Suppressor macrophage treated with lipopolysaccharide for 4 hours (primary cell): ENCODE results near the gene CRADD.

Experiments
- DNase-seq: peaks from one replicate; pipeline ENCODE4 v3.0.0-alpha.2; 2020

CRADD gene

GRCh38 chr12:93673084-93673483, 4.1 kb upstream of the CRADD start:
- DNase-seq: no peak

- no peak for DNase-seq
These were observed 2.8 kb upstream of the CRADD start for GRCh38 chr12:93674386-93674785.

DNA sequence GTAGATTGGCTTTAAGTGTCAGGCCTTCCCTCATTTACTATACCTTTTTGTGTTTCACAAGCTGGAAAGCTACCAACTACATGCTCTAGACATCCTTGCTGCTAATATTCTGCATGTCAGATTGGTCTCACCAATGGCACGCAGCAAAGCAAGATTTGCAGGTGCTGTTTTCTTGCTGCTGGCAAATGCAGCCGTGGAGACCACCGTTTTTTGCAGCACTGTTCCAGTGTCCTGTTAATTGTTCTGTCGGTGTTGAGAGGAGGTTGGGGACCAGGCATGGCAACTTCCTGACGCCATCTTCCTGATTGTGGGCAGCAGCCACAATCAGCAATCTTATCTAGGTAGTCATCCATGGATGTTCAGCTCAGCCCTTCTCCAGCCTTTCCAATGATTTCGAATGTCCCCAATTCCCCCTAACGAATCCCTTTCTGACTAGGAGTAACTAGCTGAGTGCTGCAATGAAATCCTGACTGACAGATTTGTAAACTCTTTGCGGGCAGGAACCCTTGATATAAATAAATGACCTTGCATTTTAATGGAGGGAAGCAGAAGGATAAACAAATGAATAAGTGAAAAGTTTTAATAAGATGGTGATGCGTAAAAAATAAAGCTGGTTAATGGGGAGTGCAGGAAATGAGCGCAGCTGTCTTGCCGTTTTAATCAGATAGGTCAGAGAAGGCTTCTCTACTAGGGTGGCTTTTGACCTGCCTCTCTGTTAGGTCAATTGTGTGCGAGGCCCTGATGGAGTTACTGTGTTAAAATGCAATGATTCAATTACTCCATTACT, 574 bp upstream of the CRADD start:
- DNase-seq: no peak

DNA sequence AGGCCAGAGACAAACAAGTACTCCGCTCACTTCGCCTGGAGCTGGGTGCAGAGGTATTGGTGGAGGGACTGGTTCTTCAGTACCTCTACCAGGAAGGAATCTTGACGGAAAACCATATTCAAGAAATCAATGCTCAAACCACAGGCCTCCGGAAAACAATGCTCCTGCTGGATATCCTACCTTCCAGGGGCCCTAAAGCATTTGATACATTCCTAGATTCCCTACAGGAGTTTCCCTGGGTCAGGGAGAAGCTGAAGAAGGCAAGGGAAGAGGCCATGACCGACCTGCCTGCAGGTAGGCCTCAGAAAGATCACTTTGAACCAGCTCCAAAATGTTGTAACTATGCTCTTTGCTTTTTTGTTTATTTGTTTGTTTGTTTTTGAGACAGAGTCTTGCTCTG, 1.6 kb downstream of the CRADD start:
- no peak for DNase-seq

DNA sequence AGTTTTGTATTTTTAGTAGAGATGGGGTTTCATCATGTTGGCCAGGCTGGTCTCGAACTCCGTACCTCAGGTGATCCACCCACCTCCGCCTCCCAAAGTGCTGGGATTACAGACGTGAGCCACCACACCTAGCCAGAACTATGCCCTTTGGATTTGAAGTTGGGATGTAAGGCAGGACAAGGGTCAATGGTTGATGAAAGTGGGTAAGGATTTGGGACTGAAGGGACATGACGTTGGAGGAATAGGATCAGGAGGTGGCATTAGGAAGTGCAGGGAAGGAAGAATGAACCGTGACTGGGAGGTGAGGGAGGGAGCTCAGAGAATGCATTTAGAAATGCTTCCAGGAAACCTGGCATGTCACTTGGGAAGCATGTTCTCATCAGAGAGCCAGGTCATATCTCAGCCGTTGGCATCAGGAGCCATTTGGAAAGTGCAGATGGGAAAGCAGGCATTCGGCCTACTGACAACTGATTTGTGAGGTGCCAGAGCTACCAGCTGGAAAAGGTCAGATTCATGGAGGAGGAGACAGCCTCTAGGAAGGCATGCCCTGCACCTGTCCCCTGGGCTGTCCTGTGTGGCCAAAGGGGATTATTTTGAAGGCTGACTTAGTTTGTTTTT, 2.2 kb downstream of the CRADD start:
- no peak for DNase-seq

- DNase-seq: no peak
These were observed 2.8 kb downstream of the CRADD start for GRCh38 chr12:93680006-93680405.

GRCh38 chr12:93682846-93683261, 5.7 kb downstream of the CRADD start:
- no peak for DNase-seq

- no peak for DNase-seq
These were observed 6.2 kb downstream of the CRADD start for GRCh38 chr12:93683410-93683809.

- no peak for DNase-seq
These were observed 7.5 kb downstream of the CRADD start for GRCh38 chr12:93684716-93685115.

GRCh38 chr12:93686572-93687356, 9.6 kb downstream of the CRADD start:
- DNase-seq: no peak

GRCh38 chr12:93689076-93689834, 12.1 kb downstream of the CRADD start:
- no peak for DNase-seq

GRCh38 chr12:93696462-93696861, 19.3 kb downstream of the CRADD start:
- DNase-seq: no peak

GRCh38 chr12:93698307-93699092, 21.3 kb downstream of the CRADD start:
- no peak for DNase-seq

- no peak for DNase-seq
These were observed 22.3 kb downstream of the CRADD start for GRCh38 chr12:93699271-93700145.

DNA sequence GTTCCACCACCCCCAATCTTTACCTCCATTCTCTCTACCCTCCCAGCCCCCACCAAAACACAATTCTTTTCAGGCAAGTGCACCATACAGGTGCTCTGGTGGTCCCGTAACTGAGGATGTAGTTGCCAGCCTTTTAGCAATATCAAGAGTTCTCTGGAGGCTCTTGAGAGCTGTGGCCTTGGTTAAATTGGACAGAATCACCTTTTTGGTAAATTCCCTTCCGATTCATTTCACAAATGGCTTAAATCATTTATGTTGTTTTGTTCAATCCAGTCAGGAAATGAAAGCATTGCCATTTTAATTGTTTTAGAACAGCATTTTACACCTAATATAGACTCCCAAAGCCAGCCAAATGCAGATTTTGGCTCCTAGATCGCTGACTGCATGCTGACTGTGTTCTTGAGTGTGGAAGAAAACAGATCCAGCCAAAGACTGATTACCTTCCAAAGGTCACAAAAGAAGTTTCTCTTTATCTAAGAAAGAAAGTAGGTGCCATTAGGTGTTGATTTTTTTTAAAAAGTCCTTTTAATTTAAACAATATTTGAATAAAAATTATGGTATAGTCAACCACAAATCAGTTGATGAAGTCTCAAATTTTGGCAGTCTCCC, 25.6 kb downstream of the CRADD start:
- no peak for DNase-seq

DNA sequence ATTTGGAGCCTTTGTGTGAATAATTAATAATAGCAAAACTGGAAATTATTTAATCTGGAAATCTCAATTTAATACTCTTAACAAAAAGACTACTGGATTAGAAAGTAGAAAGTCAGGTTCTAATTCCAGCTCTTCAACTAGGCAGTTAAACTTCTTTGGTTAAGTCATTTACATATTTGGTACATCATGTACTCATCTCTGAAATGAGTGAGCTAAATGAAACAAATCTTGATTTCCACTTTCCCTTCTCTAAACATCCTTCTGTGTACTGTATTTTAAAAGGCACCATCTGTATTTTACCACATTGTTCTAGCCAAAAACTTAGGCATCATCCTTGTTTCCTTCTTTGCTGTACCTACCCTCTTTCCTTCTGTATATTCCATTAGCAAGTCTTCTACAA, 26.9 kb downstream of the CRADD start:
- DNase-seq: no peak

- no peak for DNase-seq
These were observed 27.4 kb downstream of the CRADD start for GRCh38 chr12:93704625-93705024.

GRCh38 chr12:93705237-93705636, 28.1 kb downstream of the CRADD start:
- DNase-seq: no peak

GRCh38 chr12:93706387-93706786, 29.2 kb downstream of the CRADD start:
- DNase-seq: no peak

- no peak for DNase-seq
These were observed 29.6 kb downstream of the CRADD start for GRCh38 chr12:93706824-93707223.

DNA sequence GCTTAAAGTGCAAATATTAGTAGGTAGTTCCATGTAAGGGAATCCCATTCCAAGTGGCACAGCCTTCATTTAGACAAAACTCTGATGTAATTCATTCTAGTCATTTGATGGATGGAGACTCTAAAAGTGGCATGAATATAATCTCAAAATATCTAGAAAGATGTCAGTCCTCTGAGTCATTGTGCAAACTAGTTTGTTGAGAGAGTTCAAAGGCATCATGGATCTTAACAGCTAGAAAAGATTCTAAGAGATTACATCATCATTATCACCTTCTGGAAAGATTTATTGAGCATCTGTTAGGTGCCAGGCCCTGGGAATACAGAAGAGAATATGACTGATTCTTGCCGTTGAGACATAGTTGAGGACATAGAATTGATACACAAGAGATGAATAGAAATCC, 30.7 kb downstream of the CRADD start:
- DNase-seq: no peak
